ENCODE data around the gene PTF1A.

Gene PTF1A

GRCh38 chr10:23174074-23174976, 17.8 kb upstream of the PTF1A start:
- Mint-ChIP-seq H3K9me3 (peaks cover 5% of the 10 kb centered on the region), H3K4me3 (peak overlapping the region; percentile 69), H3K27me3 (ENCODE audit: low read depth, poor library complexity) (peaks cover 100% of the 10 kb centered on the region), H3K36me3 (ENCODE audit: low read depth) (no peaks in the 10 kb centered on the region), H3K27ac (no peak overlapping the region), H3K4me1 (peaks cover 5% of the 10 kb centered on the region)
- TF ChIP-seq CTCF (IDR thresholded peaks at IDR 0.05), result no peak
- DNase-seq, result peak; percentile 45

GRCh38 chr10:23174977-23175512, 17.1 kb upstream of the PTF1A start:
- Mint-ChIP-seq H3K27ac (no peak overlapping the region), H3K9me3 (peaks cover 5% of the 10 kb centered on the region), H3K27me3 (ENCODE audit: low read depth, poor library complexity) (peaks cover 100% of the 10 kb centered on the region)

DNA sequence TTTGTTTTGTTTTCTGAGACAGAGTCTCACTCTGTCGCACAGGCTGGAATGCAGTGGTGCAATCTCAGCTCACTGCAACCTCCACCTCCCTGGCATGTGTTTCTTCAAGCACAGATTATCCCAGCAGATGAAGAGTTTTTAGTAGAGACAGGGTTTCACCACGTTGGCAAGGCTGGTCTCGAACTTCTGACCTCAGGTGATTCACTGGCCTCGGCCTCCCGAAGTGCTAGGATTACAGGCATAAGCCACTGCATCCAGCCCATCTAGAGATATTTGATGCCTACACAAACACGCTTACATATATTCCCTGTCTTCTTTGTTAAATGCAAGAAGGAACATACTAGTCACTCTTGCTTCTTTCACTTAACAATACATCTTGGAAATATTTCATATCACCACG, 5.9 kb upstream of the PTF1A start:
- no peak for TF ChIP-seq CTCF (IDR thresholded peaks at IDR 0.05)
- DNase-seq, result no peak
- Mint-ChIP-seq H3K27ac (no peak overlapping the region), H3K36me3 (ENCODE audit: low read depth) (no peaks in the 10 kb centered on the region), H3K4me1 (peaks cover 6% of the 10 kb centered on the region), H3K27me3 (ENCODE audit: low read depth, poor library complexity) (peaks cover 94% of the 10 kb centered on the region), H3K4me3 (no peak overlapping the region), H3K9me3 (peaks cover 9% of the 10 kb centered on the region)

More at GRCh38 chr10:23174977-23175512, 17.1 kb upstream of the PTF1A start:
- TF ChIP-seq CTCF (IDR thresholded peaks at IDR 0.05), result no peak
- Mint-ChIP-seq H3K4me3 (no peak overlapping the region), H3K36me3 (ENCODE audit: low read depth) (no peaks in the 10 kb centered on the region), H3K4me1 (peaks cover 5% of the 10 kb centered on the region)
- DNase-seq, result no peak

- no peak for TF ChIP-seq CTCF (IDR thresholded peaks at IDR 0.05)
- Mint-ChIP-seq H3K27me3 (ENCODE audit: low read depth, poor library complexity) (peaks cover 94% of the 10 kb centered on the region), H3K36me3 (ENCODE audit: low read depth) (no peaks in the 10 kb centered on the region), H3K27ac (no peak overlapping the region), H3K9me3 (peaks cover 9% of the 10 kb centered on the region), H3K4me1 (peaks cover 6% of the 10 kb centered on the region), H3K4me3 (no peak overlapping the region)
- DNase-seq, result no peak
Measured at GRCh38 chr10:23186697-23187096, 5.4 kb upstream of the PTF1A start.

DNA sequence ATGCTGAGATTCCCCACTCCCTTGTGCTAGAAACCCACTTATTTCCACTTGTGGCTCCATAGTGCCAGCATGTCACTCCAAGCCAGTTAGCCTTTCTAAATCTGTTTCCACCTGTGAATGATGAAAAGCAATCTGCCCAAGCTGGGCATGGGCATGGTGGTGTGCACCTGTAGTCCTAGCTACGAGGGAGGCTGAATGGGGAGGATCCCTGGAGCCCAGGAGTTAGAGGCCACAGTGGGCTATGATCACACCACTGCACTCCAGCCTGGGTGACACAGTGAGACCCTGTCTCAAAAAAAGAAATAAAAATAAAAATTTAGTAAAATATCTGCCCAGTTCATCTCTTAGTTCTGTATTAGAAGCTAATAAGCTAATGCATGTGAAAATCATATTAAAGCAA, 5.0 kb upstream of the PTF1A start:
- DNase-seq, result no peak
- Mint-ChIP-seq H3K27me3 (ENCODE audit: low read depth, poor library complexity) (peaks cover 96% of the 10 kb centered on the region), H3K27ac (no peak overlapping the region), H3K9me3 (peaks cover 9% of the 10 kb centered on the region), H3K4me3 (no peak overlapping the region), H3K36me3 (ENCODE audit: low read depth) (no peaks in the 10 kb centered on the region), H3K4me1 (peaks cover 6% of the 10 kb centered on the region)
- TF ChIP-seq CTCF (IDR thresholded peaks at IDR 0.05), result no peak
